Ascending aorta (tissue), 2 donors: ENCODE results near the gene ZNF785. TPM values are rescaled to one million over a fixed set of nuclear protein-coding genes. Genes with fewer than 3 reads are reported as not detected.
A peak's percentile ranks its signal among the peaks of the same experiment; 100 is the strongest.

Experiments used
- DNase-seq, 2 donors: peaks; one replicate each; pipeline ENCODE4 v3.0.0-alpha.2; 2019; ENCODE audit warnings: low spot score in 2 of 2
- H3K27ac ChIP-seq, 2 donors: fragments of 200-600 bp; sonication (generic); one replicate each; pipeline ENCODE4 v1.5.1; 2016 to 2017; ENCODE audit warnings: mild to moderate bottlenecking in 1 of 2
- H3K27me3 ChIP-seq: fragments of 200-600 bp; sonication (generic); one replicate; pipeline ENCODE4 v1.5.1; 2017
- H3K36me3 ChIP-seq, 2 donors: fragments of 200-600 bp; sonication (generic); one replicate each; pipeline ENCODE4 v1.5.1; 2016
- H3K4me1 ChIP-seq, 2 donors: fragments of 200-600 bp; sonication (generic); one replicate each; pipeline ENCODE4 v1.5.1; 2016 to 2017; ENCODE audit warnings: mild to moderate bottlenecking in 1 of 2
- H3K4me3 ChIP-seq, 2 donors: fragments of 200-600 bp; sonication (generic); one replicate each; pipeline ENCODE4 v1.5.1; 2016 to 2017; ENCODE audit warnings: mild to moderate bottlenecking in 1 of 2
- H3K9me3 ChIP-seq, 2 donors: fragments of 200-600 bp; sonication (generic); one replicate each; pipeline ENCODE4 v1.5.1; 2016
- intact Hi-C: fragments of 100-400 bp; cut with DNase I; formaldehyde crosslinking; loops from one replicate; pipeline ENCODE4 v1.15.1; 2023
- total RNA-seq: library from RNA; depleted of rRNA; stranded (reverse); fragments of >200 nt; gene quantifications from one replicate; pipeline ENCODE4 v1.1.0, GENCODE V29; 2016
- TF ChIP-seq, protein P1 (sequence below), 3 experiments: fragments of 200-600 bp in 2 of 3; fragments of 450-650 bp in 1 of 3; sonication (generic) in 2 of 3; IDR thresholded peaks; one replicate each; pipeline ENCODE4 v1.5.1; 2016 to 2019; ENCODE audit warnings: antibody characterized with exemption in 3 of 3, mild to moderate bottlenecking in 1 of 3, moderate library complexity in 1 of 3

The ZNF785 gene
- total RNA-seq, 1 donor from 2014 or later, result 12.1 TPM

- DNase-seq, result no peak
- Histone ChIP-seq H3K36me3 (peaks cover 0 to 3% of the 10 kb centered on the region in 2 donors), H3K4me3 (no peak overlapping the region), H3K27ac (no peak overlapping the region), H3K27me3 (no peaks in the 10 kb centered on the region), H3K9me3 (no peaks in the 10 kb centered on the region), H3K4me1 (peaks cover 7 to 15% of the 10 kb centered on the region in 2 donors)
- TF ChIP-seq, protein P1, sequence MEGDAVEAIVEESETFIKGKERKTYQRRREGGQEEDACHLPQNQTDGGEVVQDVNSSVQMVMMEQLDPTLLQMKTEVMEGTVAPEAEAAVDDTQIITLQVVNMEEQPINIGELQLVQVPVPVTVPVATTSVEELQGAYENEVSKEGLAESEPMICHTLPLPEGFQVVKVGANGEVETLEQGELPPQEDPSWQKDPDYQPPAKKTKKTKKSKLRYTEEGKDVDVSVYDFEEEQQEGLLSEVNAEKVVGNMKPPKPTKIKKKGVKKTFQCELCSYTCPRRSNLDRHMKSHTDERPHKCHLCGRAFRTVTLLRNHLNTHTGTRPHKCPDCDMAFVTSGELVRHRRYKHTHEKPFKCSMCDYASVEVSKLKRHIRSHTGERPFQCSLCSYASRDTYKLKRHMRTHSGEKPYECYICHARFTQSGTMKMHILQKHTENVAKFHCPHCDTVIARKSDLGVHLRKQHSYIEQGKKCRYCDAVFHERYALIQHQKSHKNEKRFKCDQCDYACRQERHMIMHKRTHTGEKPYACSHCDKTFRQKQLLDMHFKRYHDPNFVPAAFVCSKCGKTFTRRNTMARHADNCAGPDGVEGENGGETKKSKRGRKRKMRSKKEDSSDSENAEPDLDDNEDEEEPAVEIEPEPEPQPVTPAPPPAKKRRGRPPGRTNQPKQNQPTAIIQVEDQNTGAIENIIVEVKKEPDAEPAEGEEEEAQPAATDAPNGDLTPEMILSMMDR (IDR thresholded peaks at IDR 0.05), result no peak
- intact Hi-C loops, result no loop called here
These were observed 19.5 kb downstream of the ZNF785 start for GRCh38 chr16:30565984-30566383.

DNA sequence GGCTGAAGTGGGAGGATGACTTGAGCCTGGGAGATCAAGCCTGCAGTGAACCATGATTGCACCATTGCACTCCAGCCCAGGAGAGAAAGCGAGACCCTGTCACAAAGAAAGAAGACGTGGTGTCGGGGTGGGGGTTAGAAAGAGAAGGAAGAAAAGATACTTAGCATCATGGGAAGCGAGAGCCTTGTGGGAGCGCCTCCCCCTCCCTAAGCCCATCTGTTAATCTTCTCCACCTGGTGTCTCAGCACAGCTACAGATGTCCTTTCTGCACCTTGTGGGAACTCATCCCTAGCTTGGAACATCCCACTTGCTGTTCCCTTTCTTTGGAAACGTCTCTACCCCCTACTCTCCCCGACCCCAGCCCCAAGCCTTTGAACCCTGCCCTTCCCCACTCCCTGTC is 20.0 kb downstream of the ZNF785 start:
- Histone ChIP-seq H3K27me3 (no peaks in the 10 kb centered on the region), H3K27ac (no peak overlapping the region), H3K4me3 (no peak overlapping the region), H3K9me3 (no peaks in the 10 kb centered on the region), H3K4me1 (peaks cover 7 to 11% of the 10 kb centered on the region in 2 donors), H3K36me3 (peaks cover 0 to 3% of the 10 kb centered on the region in 2 donors)
- TF ChIP-seq, protein P1 (IDR thresholded peaks at IDR 0.05), result no peak
- intact Hi-C loops, result no loop called here
- no peak for DNase-seq

DNA sequence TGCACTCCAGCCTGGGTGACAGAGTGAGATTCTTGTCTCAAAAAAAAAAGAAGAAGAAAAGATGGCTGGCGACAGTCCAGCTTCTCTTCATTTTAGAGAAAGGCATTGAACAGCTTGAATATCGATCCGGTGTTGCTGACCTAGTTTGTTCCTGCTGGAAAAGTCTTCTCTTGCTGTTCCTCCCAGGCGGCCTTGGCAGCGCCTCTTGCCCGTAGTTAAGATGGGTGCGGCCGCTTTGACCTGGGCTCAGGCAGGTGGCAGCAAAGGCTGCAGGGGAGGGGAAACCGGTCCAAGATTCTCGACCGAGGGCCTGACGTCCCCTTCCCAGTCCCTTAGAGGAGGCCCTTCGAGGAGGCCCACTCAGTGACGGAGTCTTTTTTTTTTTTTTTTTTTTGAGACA is 23.5 kb downstream of the ZNF785 start:
- intact Hi-C loops, result no loop called here
- TF ChIP-seq, protein P1 (IDR thresholded peaks at IDR 0.05), result no peak
- Histone ChIP-seq H3K27ac (no peak overlapping the region), H3K36me3 (no peaks in the 10 kb centered on the region), H3K4me3 (peak overlapping the region in 1 of 2 donors; percentile 62), H3K27me3 (no peaks in the 10 kb centered on the region), H3K4me1 (peaks cover 2 to 4% of the 10 kb centered on the region in 2 donors), H3K9me3 (no peaks in the 10 kb centered on the region)
- no peak for DNase-seq

DNA sequence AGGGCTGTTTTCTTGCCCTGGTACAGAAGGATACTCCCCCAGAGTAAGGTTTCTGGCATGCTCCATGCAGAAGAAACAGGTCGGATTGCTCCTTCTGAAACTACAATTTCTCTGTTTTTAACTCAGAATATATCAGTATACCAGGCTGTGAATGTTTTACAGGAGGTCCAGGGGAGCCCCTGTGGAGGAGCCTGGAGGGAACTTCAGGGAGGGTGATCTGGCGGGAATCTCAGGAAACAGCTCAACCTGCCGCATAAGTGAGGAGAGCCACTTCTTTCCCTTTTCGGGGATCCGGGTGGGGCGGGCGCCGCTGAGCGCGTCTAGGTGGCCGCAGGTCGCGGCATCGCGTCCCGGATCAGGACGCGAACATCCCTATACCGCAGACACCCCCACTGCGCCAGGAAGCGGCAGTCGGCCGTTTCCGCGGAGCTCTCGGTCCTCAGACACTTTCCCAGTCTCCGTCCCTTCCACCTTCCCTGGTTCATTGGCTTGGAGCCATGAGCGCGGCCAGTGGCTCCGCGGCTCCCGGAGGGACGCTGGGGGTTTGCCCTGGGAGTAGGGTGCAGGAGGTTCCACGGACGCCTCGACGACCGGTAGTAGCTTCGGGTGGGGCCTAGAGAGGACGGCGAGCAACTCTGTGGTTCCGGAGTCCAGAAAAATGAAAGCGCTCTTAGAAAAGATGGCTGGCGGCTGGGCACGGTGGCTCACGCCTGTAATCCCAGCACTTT is 24.2 kb downstream of the ZNF785 start:
- intact Hi-C loops, result no loop called here
- DNase-seq, result no peak
- H3K27ac ChIP-seq, result peak overlapping the region in 1 of 2 donors; percentile 49

DNA sequence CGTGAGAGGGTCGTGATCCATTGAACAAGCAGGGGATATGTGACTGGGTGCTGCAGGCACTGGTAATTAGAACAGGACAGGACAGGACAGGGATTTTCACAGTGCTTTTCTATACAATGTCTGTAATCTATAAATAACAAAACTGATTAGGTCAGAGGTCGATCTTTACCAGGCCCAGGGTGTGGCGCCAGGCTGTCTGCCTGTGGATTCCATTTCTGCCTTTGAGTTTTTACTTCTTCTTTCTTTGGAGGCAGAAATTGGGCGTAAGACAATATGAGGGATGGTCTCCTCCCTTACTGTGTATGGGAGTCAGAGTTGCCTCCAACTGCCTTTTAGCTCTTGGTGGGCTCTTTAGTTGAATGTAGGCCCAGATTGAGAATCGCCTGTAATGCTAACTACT is 25.8 kb downstream of the ZNF785 start:
- H3K4me1 ChIP-seq, result peaks cover 9 to 10% of the 10 kb centered on the region in 2 donors
- peaks cover 11 to 17% of the 10 kb centered on the region in 2 donors for H3K36me3 ChIP-seq
- intact Hi-C loops, result loop anchor here (2.0 kb wide), 2 partner anchors 33 to 91 kb away; partner anchors contain the start of genes PRR14 and ZNF768
- TF ChIP-seq, protein P1 (IDR thresholded peaks at IDR 0.05), result no peak
- no peaks in the 10 kb centered on the region for H3K27me3 ChIP-seq
- no peak for DNase-seq
- H3K9me3 ChIP-seq, result no peaks in the 10 kb centered on the region
- no peak overlapping the region for H3K4me3 ChIP-seq
- H3K27ac ChIP-seq, result no peak overlapping the region

More for the DNA sequence above, 24.2 kb downstream of the ZNF785 start:
- Histone ChIP-seq H3K27me3 (no peaks in the 10 kb centered on the region), H3K4me3 (peak overlapping the region; percentile 62 to 64), H3K36me3 (peaks cover 0 to 2% of the 10 kb centered on the region in 2 donors), H3K9me3 (no peaks in the 10 kb centered on the region), H3K4me1 (peaks cover 9 to 10% of the 10 kb centered on the region in 2 donors)
- TF ChIP-seq, protein P1 (IDR thresholded peaks at IDR 0.05), result no peak
